ENCODE measurements around the gene UNG. TPM values are rescaled to one million over a fixed set of nuclear protein-coding genes. Genes with fewer than 3 reads are reported as not detected.

UNG gene
- total and polyA plus RNA-seq, 11 donors: 14.5 to 37.8 (median 25.3) TPM

- 90 to 95% (median 91%) methylated on average over 3 of the region's 3 CpGs for WGBS, 4 donors
- Histone ChIP-seq H3K4me3 (no peak overlapping the region), H3K4me1 (peaks cover 3 to 86% (median 37%) of the 10 kb centered on the region in 12 donors), H3K27ac (peak overlapping the region in 4 of 12 donors; percentile 18 to 97 (median 90)), H3K9me3 (no peaks in the 10 kb centered on the region), H3K27me3 (no peaks in the 10 kb centered on the region), H3K36me3 (peaks cover 0 to 14% (median 4%) of the 10 kb centered on the region in 9 donors)
- ATAC-seq: peak in 1 of 4 donors; percentile 29
- TF ChIP-seq POLR2A (IDR thresholded peaks at IDR 0.05) (no peak), CTCF (IDR thresholded peaks at IDR 0.05) (no peak)
- intact Hi-C loops (cut with DNase I): no loop called here
- DNase-seq: no peak
These were observed 24.0 kb downstream of the UNG start for GRCh38 chr12:109121346-109121880.

- 58 to 65% (median 63%) methylated on average over 12 of the region's 12 CpGs for WGBS, 4 donors
- Histone ChIP-seq H3K36me3 (peaks cover 0 to 17% (median 4%) of the 10 kb centered on the region in 9 donors), H3K27ac (peak overlapping the region; percentile 39 to 89 (median 71)), H3K4me1 (peaks cover 0 to 86% (median 16%) of the 10 kb centered on the region in 12 donors), H3K9me3 (no peaks in the 10 kb centered on the region), H3K4me3 (no peak overlapping the region), H3K27me3 (no peaks in the 10 kb centered on the region)
- ATAC-seq (peak; percentile 31 to 84 (median 54)), DNase-seq (no peak)
- intact Hi-C loops (cut with DNase I): no loop called here
- TF ChIP-seq CTCF (IDR thresholded peaks at IDR 0.05) (no peak), POLR2A (IDR thresholded peaks at IDR 0.05) (no peak)
These were observed 27.7 kb downstream of the UNG start for GRCh38 chr12:109124878-109125648.

- Histone ChIP-seq H3K9me3 (no peaks in the 10 kb centered on the region), H3K36me3 (peaks cover 0 to 20% (median 4%) of the 10 kb centered on the region in 9 donors), H3K4me3 (no peak overlapping the region), H3K27me3 (no peaks in the 10 kb centered on the region), H3K4me1 (peaks cover 0 to 86% (median 17%) of the 10 kb centered on the region in 12 donors), H3K27ac (peak overlapping the region in 9 of 12 donors; percentile 58 to 89 (median 72))
- intact Hi-C loops (cut with DNase I): no loop called here
- ATAC-seq: no peak
- WGBS, 4 donors: 81 to 89% (median 86%) methylated on average over 7 of the region's 7 CpGs
- DNase-seq: no peak
- TF ChIP-seq POLR2A (IDR thresholded peaks at IDR 0.05): no peak
- no peak for TF ChIP-seq CTCF (IDR thresholded peaks at IDR 0.05)
These were observed 28.4 kb downstream of the UNG start for GRCh38 chr12:109125791-109126190.

GRCh38 chr12:109126784-109127183, 29.4 kb downstream of the UNG start:
- DNase-seq: no peak
- TF ChIP-seq POLR2A (IDR thresholded peaks at IDR 0.05) (no peak), CTCF (IDR thresholded peaks at IDR 0.05) (no peak)
- 66 to 74% (median 69%) methylated on average over 3 of the region's 3 CpGs for WGBS, 4 donors
- Histone ChIP-seq H3K4me1 (peaks cover 0 to 80% (median 19%) of the 10 kb centered on the region in 12 donors), H3K4me3 (no peak overlapping the region), H3K27ac (peak overlapping the region in 4 of 12 donors; percentile 47 to 89 (median 76)), H3K9me3 (no peaks in the 10 kb centered on the region), H3K36me3 (peaks cover 0 to 20% (median 4%) of the 10 kb centered on the region in 9 donors), H3K27me3 (no peaks in the 10 kb centered on the region)
- intact Hi-C loops (cut with DNase I): no loop called here
- ATAC-seq: no peak

Measured in heart left ventricle (tissue), 16 donors.